H1 (cell line): ENCODE results near the gene GPR162. TPM values are rescaled to one million over a fixed set of nuclear protein-coding genes. Genes with fewer than 3 reads are reported as not detected.

Experiments
- CTCF ChIA-PET: fragments of 300-600 bp; sonication (Branson Sonifier 250); formaldehyde crosslinking; loops from one replicate; lab custom pipeline; 2021; ENCODE audit not compliant: partially characterized antibody; lab: Charles Lee
- POLR2A ChIA-PET: fragments of 300-600 bp; sonication (Branson Sonifier 250); formaldehyde crosslinking; loops from one replicate; lab custom pipeline; 2021; ENCODE audit warnings: inconsistent platforms; ENCODE audit not compliant: partially characterized antibody; lab: Charles Lee
- DNase-seq, 2 experiments: peaks; one replicate each; pipeline versions ENCODE4 v3.0.0 to v3.0.0-alpha.2; 2010 to 2022; ENCODE audit warnings: low spot score in 2 of 2, low read depth in 1 of 2, mixed read lengths in 1 of 2
- FAIRE-seq: peaks from 2 replicates; lab custom pipeline; 2011; peaks lifted over from hg19 to GRCh38; lab: Jason Lieb, UNC
- H2AFZ ChIP-seq: 2 replicates; pipeline ENCODE4 v1.8.1; 2012; ENCODE audit warnings: low read length, inconsistent platforms
- H2AK5ac ChIP-seq: 2 replicates; pipeline ENCODE4 v1.6.1; 2013; ENCODE audit warnings: low read depth, low read length
- H2BK120ac ChIP-seq: replicated peaks from 2 replicates; pipeline ENCODE3; 2013; ENCODE audit warnings: low read depth, low read length, inconsistent platforms
- H2BK12ac ChIP-seq: 2 replicates; pipeline ENCODE4 v1.6.1; 2013; ENCODE audit warnings: low read depth, low read length
- H2BK15ac ChIP-seq: 2 replicates; pipeline ENCODE4 v1.6.1; 2013; ENCODE audit warnings: low read length
- H2BK20ac ChIP-seq: 2 replicates; pipeline ENCODE4 v1.6.1; 2013; ENCODE audit warnings: low read length
- H2BK5ac ChIP-seq: 2 replicates; pipeline ENCODE4 v1.6.1; 2013; ENCODE audit warnings: low read depth, low read length
- H3K14ac ChIP-seq: 2 replicates; pipeline ENCODE4 v1.6.1; 2013; ENCODE audit warnings: inconsistent platforms; ENCODE audit not compliant: insufficient read length
- H3K18ac ChIP-seq: 2 replicates; pipeline ENCODE4 v1.6.1; 2013; ENCODE audit warnings: low read length; ENCODE audit errors: extremely low read depth
- H3K23ac ChIP-seq: 2 replicates; pipeline ENCODE4 v1.6.1; 2013; ENCODE audit warnings: inconsistent platforms; ENCODE audit not compliant: insufficient read length
- H3K23me2 ChIP-seq: 2 replicates; pipeline ENCODE4 v1.6.1; 2013; ENCODE audit warnings: low read depth, low read length
- H3K27ac ChIP-seq: 2 replicates; pipeline ENCODE4 v1.6.1; 2011; ENCODE audit warnings: low read depth, low read length, inconsistent platforms
- H3K27me3 ChIP-seq, 4 experiments: replicated peaks in 1 of 4; 1 replicate in 1 of 4; 2 replicates in 3 of 4; pipeline versions ENCODE4 v1.6.1 to v1.8.1; 2011 to 2013; ENCODE audit warnings: low read length in 3 of 4, mild to moderate bottlenecking in 3 of 4, inconsistent platforms in 2 of 4, mixed read lengths in 2 of 4, moderate library complexity in 1 of 4; ENCODE audit not compliant: control insufficient read depth in 3 of 4, insufficient read depth in 3 of 4; ENCODE audit errors: extremely low read depth in 1 of 4
- H3K36me3 ChIP-seq, 4 experiments: 2 replicates each; pipeline versions ENCODE4 v1.6.1 to v1.8.1; 2011 to 2013; ENCODE audit warnings: mild to moderate bottlenecking in 4 of 4, low read length in 3 of 4, moderate library complexity in 2 of 4, control low read depth in 1 of 4, inconsistent platforms in 1 of 4; ENCODE audit not compliant: insufficient read depth in 4 of 4, control insufficient read depth in 2 of 4
- H3K4ac ChIP-seq: replicated peaks from 2 replicates; pipeline ENCODE3; 2013; ENCODE audit warnings: low read length, low read depth, mixed read lengths, inconsistent platforms; ENCODE audit not compliant: insufficient read length
- H3K4me1 ChIP-seq, 4 experiments: replicated peaks in 1 of 4; 1 replicate in 1 of 4; 2 replicates in 3 of 4; pipeline versions ENCODE4 v1.6.1 to v1.8.1; 2011 to 2013; ENCODE audit warnings: low read length in 3 of 4, inconsistent platforms in 2 of 4, mixed read lengths in 1 of 4; ENCODE audit not compliant: insufficient read depth in 4 of 4, control insufficient read depth in 3 of 4
- H3K4me2 ChIP-seq, 2 experiments: 2 replicates each; pipeline versions ENCODE4 v1.6.1 to v1.8.1; 2011 to 2013; ENCODE audit warnings: low read depth in 2 of 2, low read length in 2 of 2, control low read depth in 1 of 2, inconsistent platforms in 1 of 2, mild to moderate bottlenecking in 1 of 2; ENCODE audit not compliant: insufficient read depth in 1 of 2
- H3K4me3 ChIP-seq, 4 experiments: fragments of 200-600, 300-600 bp in 1 of 4; sonication (generic), shearing (Covaris generic), sonication (Bioruptor Twin) in 1 of 4; 2 replicates each; pipeline versions ENCODE4 v1.5.1 to v1.8.1; 2011 to 2016; ENCODE audit warnings: low read length in 4 of 4, low read depth in 3 of 4, control low read depth in 2 of 4, inconsistent platforms in 2 of 4, mild to moderate bottlenecking in 2 of 4, mixed read lengths in 1 of 4, moderate library complexity in 1 of 4; ENCODE audit not compliant: insufficient read depth in 2 of 4; ENCODE audit errors: extremely low read depth in 1 of 4
- H3K56ac ChIP-seq: replicated peaks from 2 replicates; pipeline ENCODE3; 2013; ENCODE audit warnings: low read depth, mild to moderate bottlenecking, mixed read lengths, low read length, inconsistent platforms; ENCODE audit not compliant: insufficient read length
- H3K79me1 ChIP-seq: 2 replicates; pipeline ENCODE4 v1.6.1; 2013; ENCODE audit warnings: low read depth, low read length, control low read depth
- H3K79me2 ChIP-seq, 2 experiments: 2 replicates each; pipeline versions ENCODE4 v1.6.1 to v1.8.1; 2012 to 2013; ENCODE audit warnings: low read length in 2 of 2, mild to moderate bottlenecking in 2 of 2, inconsistent platforms in 1 of 2; ENCODE audit not compliant: insufficient read depth in 2 of 2, control insufficient read depth in 1 of 2
- H3K9ac ChIP-seq, 4 experiments: replicated peaks in 1 of 4; 1 replicate in 1 of 4; 2 replicates in 3 of 4; pipeline versions ENCODE4 v1.6.1 to v1.8.1; 2011 to 2013; ENCODE audit warnings: low read depth in 3 of 4, low read length in 3 of 4, control low read depth in 2 of 4, mild to moderate bottlenecking in 2 of 4, moderate library complexity in 2 of 4, inconsistent platforms in 1 of 4; ENCODE audit errors: extremely low read depth in 1 of 4
- H3K9me3 ChIP-seq, 2 experiments: 2 replicates each; pipeline versions ENCODE4 v1.6.1 to v1.8.1; 2012 to 2013; ENCODE audit warnings: mild to moderate bottlenecking in 2 of 2, moderate library complexity in 2 of 2, control low read depth in 1 of 2, inconsistent platforms in 1 of 2, low read depth in 1 of 2, low read length in 1 of 2, mixed read lengths in 1 of 2; ENCODE audit not compliant: insufficient read depth in 2 of 2
- H4K20me1 ChIP-seq, 2 experiments: replicated peaks in 1 of 2; 2 replicates each; pipeline versions ENCODE3 to v1.8.1; 2011 to 2013; ENCODE audit warnings: inconsistent platforms in 2 of 2, low read length in 2 of 2, mild to moderate bottlenecking in 1 of 2; ENCODE audit not compliant: insufficient read depth in 2 of 2, control insufficient read depth in 1 of 2
- H4K5ac ChIP-seq: 2 replicates; pipeline ENCODE4 v1.6.1; 2013; ENCODE audit warnings: low read length, low read depth, mixed read lengths, inconsistent platforms; ENCODE audit not compliant: insufficient read length
- H4K8ac ChIP-seq: 2 replicates; pipeline ENCODE4 v1.8.0; 2013; ENCODE audit warnings: mild to moderate bottlenecking, moderate library complexity, low read length, inconsistent platforms; ENCODE audit not compliant: insufficient read depth; ENCODE audit errors: extremely low read depth
- H4K91ac ChIP-seq: replicated peaks from 2 replicates; pipeline ENCODE3; 2013; ENCODE audit warnings: low read length, mixed read lengths, inconsistent platforms; ENCODE audit not compliant: insufficient read length
- CTCF ChIP-seq, 3 experiments: IDR thresholded peaks; 1 replicate in 2 of 3; 2 replicates in 1 of 3; pipeline versions ENCODE4 v1.5.1 to v1.6.1; 2011; ENCODE audit warnings: low read length in 3 of 3, mild to moderate bottlenecking in 3 of 3, inconsistent platforms in 2 of 3, low read depth in 1 of 3, moderate library complexity in 1 of 3; ENCODE audit not compliant: insufficient read depth in 1 of 3; ENCODE audit errors: control extremely low read depth in 1 of 3
- EGR1 ChIP-seq: IDR thresholded peaks from 2 replicates; pipeline ENCODE4 v1.6.1; 2011; ENCODE audit warnings: low read depth, low read length, borderline replicate concordance
- KDM4A ChIP-seq: IDR thresholded peaks from one replicate; pipeline ENCODE4 v1.7.1; 2012; ENCODE audit warnings: low read depth, mild to moderate bottlenecking, moderate library complexity, low read length, inconsistent platforms; ENCODE audit not compliant: severe bottlenecking
- MAX ChIP-seq: IDR thresholded peaks from 2 replicates; pipeline ENCODE4 v1.6.1; 2012; ENCODE audit warnings: inconsistent platforms
- POLR2A ChIP-seq, 2 experiments: IDR thresholded peaks; 1 replicate in 1 of 2; 2 replicates in 1 of 2; pipeline ENCODE4 v1.6.1; 2011; ENCODE audit warnings: low read depth in 2 of 2, low read length in 2 of 2, mild to moderate bottlenecking in 2 of 2; ENCODE audit errors: control extremely low read depth in 1 of 2
- SAP30 ChIP-seq: fragments of 300-600 bp; sonication (generic); IDR thresholded peaks from 2 replicates; pipeline ENCODE4 v1.7.1; 2012; ENCODE audit warnings: low read length, moderate library complexity, mild to moderate bottlenecking, inconsistent platforms; ENCODE audit not compliant: insufficient read depth, insufficient replicate concordance
- TBP ChIP-seq: IDR thresholded peaks from 2 replicates; pipeline ENCODE4 v1.6.1; 2011; ENCODE audit warnings: low read depth, low read length, improper control_type of control experiment
- WGBS, 2 experiments: shearing (Covaris generic) in 1 of 2; methylation state at CpG; one replicate each; pipeline versions ENCODE4 v1.1.6 to v1.1.7; 2013 to 2015; ENCODE audit warnings: low lambda C conversion rate in 2 of 2, mixed read lengths in 2 of 2, inconsistent platforms in 1 of 2, low coverage in 1 of 2, missing lambda C conversion rate in 1 of 2; ENCODE audit not compliant: insufficient replicate concordance in 2 of 2, insufficient coverage in 1 of 2, insufficient read length in 1 of 2; ENCODE audit errors: extremely low coverage in 1 of 2, missing lambda C conversion rate in 1 of 2; 5-methylcytosine and 5-hydroxymethylcytosine counted together
- polyA plus RNA-seq, 7 experiments: library from polyadenylated mRNA; depleted of rRNA in 3 of 7; stranded (reverse) in 5 of 7; unstranded in 2 of 7; fragments of >200 nt in 5 of 7; fragments of 200-250 nt in 2 of 7; gene quantifications; 1 replicate in 5 of 7; 2 replicates in 1 of 7; 4 replicates in 1 of 7; pipeline versions ENCODE4 v1.2.1 to v1.2.3, GENCODE V29; 2011 to 2013; ENCODE audit warnings: missing spikeins in 2 of 7, mixed read lengths in 2 of 7
- total RNA-seq: library from RNA; stranded (reverse); fragmentation: NEBNext Ultra II Directional; extraction: Animal tissue kit (Norgen Biotek cat#: 25700); gene quantifications from 2 replicates; pipeline ENCODE4 v1.2.1, GENCODE V29; 2021

The GPR162 gene
- total and polyA plus RNA-seq, 2 of the 8 experiments (the other 6 are each of a cell fraction or from before 2014, with no cell fraction given), result 7.3 to 8.8 TPM

DNA sequence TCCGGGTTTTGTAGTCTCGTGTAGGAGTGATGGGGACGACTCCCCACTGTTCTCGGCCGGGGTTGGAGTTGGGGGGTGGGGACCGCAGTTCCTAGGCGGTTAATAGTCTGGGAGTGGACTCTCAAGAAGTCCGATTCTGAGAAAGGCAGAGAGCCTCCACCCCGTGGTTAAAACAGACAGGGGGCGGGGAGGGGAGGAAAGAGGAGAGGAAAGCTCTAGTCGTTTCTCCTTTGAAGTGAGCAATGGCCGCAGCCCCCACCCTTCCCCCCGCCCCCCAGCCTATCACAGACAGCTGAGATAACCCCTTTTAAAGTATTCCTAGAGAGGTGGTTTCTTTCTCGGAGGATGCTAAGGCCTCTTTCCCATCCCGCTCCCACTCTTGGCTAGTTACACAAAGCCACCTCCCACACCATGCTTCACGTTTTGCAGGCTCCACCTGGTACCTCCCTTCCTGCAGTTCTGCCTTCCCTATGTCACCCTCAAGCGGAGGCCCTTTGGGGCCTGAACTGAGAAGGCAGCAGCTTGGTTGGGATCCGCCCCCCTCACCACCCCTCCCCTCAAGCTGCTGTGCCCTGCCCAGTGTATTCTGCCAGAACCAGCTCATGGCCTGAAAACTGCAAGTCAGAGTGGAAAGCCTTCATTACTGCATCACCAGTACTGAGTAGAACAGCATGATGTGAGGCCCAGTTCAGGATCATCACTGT, 31.2 kb downstream of the GPR162 start:
- Histone ChIP-seq H3K14ac (no peak overlapping the region), H4K5ac (peak overlapping the region; percentile 21), H3K9me3 (no peaks in the 10 kb centered on the region), H3K23ac (no peak overlapping the region), H3K4me3 (peak overlapping the region; percentile 59 to 94 (median 86)), H3K23me2 (peaks cover 11% of the 10 kb centered on the region), H2AK5ac (0 out of 2 replicates have a peak overlapping the region, but pooled peaks have one; percentile 20), H3K4ac (no peak overlapping the region), H3K56ac (no peak overlapping the region), H3K4me1 (peaks cover 0 to 14% (median 3%) of the 10 kb centered on the region in 4 experiments; a peak in 5 of 7 replicates), H4K20me1 (peaks cover 0 to 3% of the 10 kb centered on the region in 2 experiments), H3K36me3 (peaks cover 10 to 32% (median 28%) of the 10 kb centered on the region in 4 experiments; a peak in 7 of 8 replicates), H4K8ac (no peak overlapping the region; the same call in 1 of the 2 replicates), H3K18ac (no peak overlapping the region), H3K79me2 (peaks cover 0 to 29% of the 10 kb centered on the region in 2 experiments; a peak in 2 of 4 replicates), H2BK20ac (no peak overlapping the region), H2BK12ac (no peak overlapping the region), H4K91ac (no peak overlapping the region), H3K27me3 (no peaks in the 10 kb centered on the region), H2BK120ac (no peak overlapping the region), H3K27ac (peak overlapping the region; percentile 58; the same call in 1 of the 2 replicates), H3K79me1 (no peaks in the 10 kb centered on the region; the same call in 1 of the 2 replicates), H3K4me2 (peak overlapping the region; percentile 90 to 96), H2AFZ (no peak overlapping the region), H3K9ac (peak overlapping the region in 3 of 4 experiments; percentile 52 to 61 (median 56); a peak in 4 of 7 replicates), H2BK5ac (0 out of 2 replicates have a peak overlapping the region, but pooled peaks have one; percentile 54), H2BK15ac (no peak overlapping the region)
- 3% methylated on average over 15 of the region's 18 CpGs; no CpG with 5 or more reads in 1 of the 2 experiments for WGBS, 2 experiments
- peak in 1 of 2 experiments; percentile 66 for DNase-seq
- ChIA-PET POLR2A (interaction anchor here (0.8 to 25.7 kb wide), 25 partner anchors 15 to 320 kb away, joined by 3 to 588 read pairs (median 6); partner anchors contain the start of genes C12orf57, COPS7A, EMG1 and GAPDH), CTCF (interaction anchor here (0.7 to 19.8 kb wide), 16 partner anchors 10 to 299 kb away, joined by 3 to 292 read pairs (median 4); partner anchors contain the start of genes COPS7A, GNB3, MLF2 and P3H3)
- FAIRE-seq, result no peak
- TF ChIP-seq KDM4A, result peak; percentile 28
- 0 out of 2 replicates have a peak, but pooled peaks have one; percentile 11 for TF ChIP-seq TBP
- peak; percentile 30 for TF ChIP-seq SAP30
- peak; percentile 31; the same call in 1 of the 2 replicates for TF ChIP-seq EGR1
- no peak for TF ChIP-seq POLR2A (IDR thresholded peaks at IDR 0.05; ENCODE audit: control extremely low read depth in 1 of 2, low read depth in 2 of 2, low read length in 2 of 2)
- no peak for TF ChIP-seq MAX
- 0 out of 4 replicates have a peak, but pooled peaks of 1 of the 3 experiments have one; percentile 4 for TF ChIP-seq CTCF (IDR thresholded peaks at IDR 0.05; ENCODE audit: control extremely low read depth in 1 of 3, insufficient read depth in 1 of 3, low read depth in 1 of 3, low read length in 3 of 3)
